H1 (cell line): ENCODE measurements around the gene MAPKAP1. TPM values are rescaled to one million over a fixed set of nuclear protein-coding genes. Genes with fewer than 3 reads are reported as not detected.

Experiments used
- BCL11A ChIP-seq, 2 experiments: IDR thresholded peaks; one replicate each; pipeline ENCODE4 v1.6.1; 2011; ENCODE audit warnings: low read depth in 2 of 2, low read length in 2 of 2, mild to moderate bottlenecking in 2 of 2
- CHD7 ChIP-seq: fragments of 300-600 bp; sonication (generic); IDR thresholded peaks from 2 replicates; pipeline ENCODE4 v1.7.1; 2012; ENCODE audit warnings: low read length, moderate library complexity, mild to moderate bottlenecking, inconsistent platforms; ENCODE audit not compliant: insufficient replicate concordance
- MAX ChIP-seq: IDR thresholded peaks from 2 replicates; pipeline ENCODE4 v1.6.1; 2012; ENCODE audit warnings: inconsistent platforms
- POLR2A ChIP-seq, 2 experiments: IDR thresholded peaks; 1 replicate in 1 of 2; 2 replicates in 1 of 2; pipeline ENCODE4 v1.6.1; 2011; ENCODE audit warnings: low read depth in 2 of 2, low read length in 2 of 2, mild to moderate bottlenecking in 2 of 2; ENCODE audit errors: control extremely low read depth in 1 of 2
- SP2 ChIP-seq: IDR thresholded peaks from 2 replicates; pipeline ENCODE4 v1.6.1; 2012; ENCODE audit warnings: mild to moderate bottlenecking, low read length, inconsistent platforms
- TAF7 ChIP-seq: optimal IDR thresholded peaks from 2 replicates; pipeline ENCODE3; 2011; ENCODE audit warnings: low read depth, mild to moderate bottlenecking, inconsistent platforms, low read length, moderate library complexity, borderline replicate concordance
- USF2 ChIP-seq: IDR thresholded peaks from 2 replicates; pipeline ENCODE4 v1.6.1; 2011; ENCODE audit warnings: low read length, improper control_type of control experiment
- polyA plus RNA-seq, 7 experiments: library from polyadenylated mRNA; depleted of rRNA in 3 of 7; stranded (reverse) in 5 of 7; unstranded in 2 of 7; fragments of >200 nt in 5 of 7; fragments of 200-250 nt in 2 of 7; gene quantifications; 1 replicate in 5 of 7; 2 replicates in 1 of 7; 4 replicates in 1 of 7; pipeline versions ENCODE4 v1.2.1 to v1.2.3, GENCODE V29; 2011 to 2013; ENCODE audit warnings: missing spikeins in 2 of 7, mixed read lengths in 2 of 7
- total RNA-seq: library from RNA; stranded (reverse); fragmentation: NEBNext Ultra II Directional; extraction: Animal tissue kit (Norgen Biotek cat#: 25700); gene quantifications from 2 replicates; pipeline ENCODE4 v1.2.1, GENCODE V29; 2021

Gene MAPKAP1
- total and polyA plus RNA-seq, 2 of the 8 experiments (the other 6 are each of a cell fraction or from before 2014, with no cell fraction given), result 79.2 to 140 TPM

- no peak for TF ChIP-seq USF2
- TF ChIP-seq SP2, result no peak
- TF ChIP-seq BCL11A (IDR thresholded peaks at IDR 0.05; ENCODE audit: low read depth in 2 of 2, low read length in 2 of 2), result no peak
- TF ChIP-seq TAF7, result no peak
- TF ChIP-seq MAX, result no peak
- no peak for TF ChIP-seq POLR2A (IDR thresholded peaks at IDR 0.05; ENCODE audit: control extremely low read depth in 1 of 2, low read depth in 2 of 2, low read length in 2 of 2)
- TF ChIP-seq CHD7, result no peak
- TF ChIP-seq, all 59 proteins: peak for 0
These were observed 156.8 kb downstream of the MAPKAP1 start (continued) for GRCh38 chr9:125549891-125550885.
